ENCODE data around the gene ENPP1. TPM values are rescaled to one million over a fixed set of nuclear protein-coding genes. Genes with fewer than 3 reads are reported as not detected.

ENPP1 gene
- total and polyA plus RNA-seq, 8 donors, result 4.8 to 46.6 (median 18.7) TPM

DNA sequence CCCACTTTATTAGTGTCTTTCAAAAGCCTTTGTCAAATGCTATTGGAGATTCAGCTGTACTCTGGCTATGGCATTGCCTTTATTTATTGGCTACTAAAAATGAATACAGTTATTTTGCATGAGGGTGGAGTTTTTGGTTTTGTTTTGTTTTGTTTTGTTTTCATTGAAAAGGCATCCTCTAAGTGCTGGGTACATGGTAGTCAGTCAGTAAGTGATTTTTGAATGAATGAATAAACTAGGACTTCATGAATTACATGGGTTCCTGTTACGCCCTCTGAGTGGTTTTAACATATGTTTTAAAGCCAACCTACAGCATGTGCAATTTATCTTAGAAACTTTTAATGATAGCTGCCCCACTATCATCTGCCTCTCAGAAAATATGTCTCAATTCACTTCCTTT, 38.9 kb upstream of the ENPP1 start:
- Histone ChIP-seq H3K4me1 (no peaks in the 10 kb centered on the region), H3K27ac (no peak overlapping the region), H3K36me3 (no peaks in the 10 kb centered on the region), H3K27me3 (no peaks in the 10 kb centered on the region), H3K9me3 (no peaks in the 10 kb centered on the region), H3K4me3 (no peak overlapping the region)
- no peak for ATAC-seq
- no peak for DNase-seq
- FAIRE-seq, result no peak
- WGBS, 2 donors, result 91 to 96% methylated on average over 1 of the region's 1 CpG
- no peak for TF ChIP-seq CTCF (IDR thresholded peaks at IDR 0.05)
- intact Hi-C loops (cut with DNase I), result no loop called here

GRCh38 chr6:131769385-131770141, 38.3 kb upstream of the ENPP1 start:
- WGBS, 2 donors, result 83 to 86% methylated on average over 15 of the region's 15 CpGs
- TF ChIP-seq CTCF (IDR thresholded peaks at IDR 0.05), result no peak
- FAIRE-seq (no peak), ATAC-seq (no peak), DNase-seq (no peak)
- Histone ChIP-seq H3K27ac (no peak overlapping the region), H3K27me3 (no peaks in the 10 kb centered on the region), H3K9me3 (no peaks in the 10 kb centered on the region), H3K4me1 (no peaks in the 10 kb centered on the region), H3K4me3 (no peak overlapping the region), H3K36me3 (no peaks in the 10 kb centered on the region)
- intact Hi-C loops (cut with DNase I), result no loop called here

DNA sequence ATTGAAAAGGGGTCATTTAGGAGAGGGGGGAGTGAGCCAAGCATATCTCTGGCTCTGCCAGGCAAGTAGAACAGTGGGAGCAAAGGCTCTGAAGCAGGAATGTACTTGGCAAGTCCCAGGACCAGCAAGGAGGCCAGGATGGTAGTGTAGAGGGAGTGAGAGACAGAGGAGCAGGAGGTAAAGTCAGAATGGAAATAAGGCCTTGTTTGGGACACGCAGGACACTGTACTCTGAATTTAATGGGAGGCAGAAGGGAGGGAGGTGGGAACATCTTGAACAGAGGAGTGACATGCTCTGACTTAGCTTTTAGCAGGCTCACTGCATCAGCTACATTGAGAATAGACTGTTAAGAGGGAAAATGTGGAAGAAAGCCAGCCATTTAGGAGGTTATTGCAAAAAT, 37.0 kb upstream of the ENPP1 start:
- no peak for TF ChIP-seq CTCF (IDR thresholded peaks at IDR 0.05)
- no peaks in the 10 kb centered on the region for H3K36me3 ChIP-seq
- FAIRE-seq (no peak), DNase-seq (no peak), ATAC-seq (no peak)
- H3K27ac ChIP-seq, result no peak overlapping the region
- 83 to 88% methylated on average over 1 of the region's 1 CpG for WGBS, 2 donors
- intact Hi-C loops (cut with DNase I), result no loop called here
- H3K4me3 ChIP-seq, result no peak overlapping the region
- no peaks in the 10 kb centered on the region for H3K9me3 ChIP-seq
- no peaks in the 10 kb centered on the region for H3K27me3 ChIP-seq
- no peaks in the 10 kb centered on the region for H3K4me1 ChIP-seq

- intact Hi-C loops (cut with DNase I), result no loop called here
- TF ChIP-seq CTCF (IDR thresholded peaks at IDR 0.05), result no peak
- ATAC-seq, result no peak
- FAIRE-seq, result no peak
- Histone ChIP-seq H3K27ac (no peak overlapping the region), H3K27me3 (no peaks in the 10 kb centered on the region), H3K4me3 (no peak overlapping the region), H3K4me1 (no peaks in the 10 kb centered on the region), H3K9me3 (no peaks in the 10 kb centered on the region), H3K36me3 (no peaks in the 10 kb centered on the region)
- DNase-seq, result no peak
- 47 to 48% methylated on average over 4 of the region's 4 CpGs for WGBS, 2 donors
These were observed 34.4 kb upstream of the ENPP1 start for GRCh38 chr6:131773284-131773950.

GRCh38 chr6:131775886-131776285, 31.9 kb upstream of the ENPP1 start:
- Histone ChIP-seq H3K9me3 (no peaks in the 10 kb centered on the region), H3K27ac (no peak overlapping the region), H3K36me3 (no peaks in the 10 kb centered on the region), H3K4me3 (no peak overlapping the region), H3K27me3 (no peaks in the 10 kb centered on the region), H3K4me1 (no peaks in the 10 kb centered on the region)
- intact Hi-C loops (cut with DNase I), result no loop called here
- FAIRE-seq (no peak), DNase-seq (no peak), ATAC-seq (no peak)
- 83% methylated on average over 3 of the region's 3 CpGs for WGBS, 2 donors
- no peak for TF ChIP-seq CTCF (IDR thresholded peaks at IDR 0.05)
